IMR-90 (cell line): ENCODE measurements around the gene SRR. TPM values are rescaled to one million over a fixed set of nuclear protein-coding genes. Genes with fewer than 3 reads are reported as not detected.
A peak's percentile ranks its signal among the peaks of the same experiment; 100 is the strongest.

Source experiments
- ATAC-seq: fragments of 200-7000 bp; cut with Tn5 transposase; 2 replicates; pipeline ENCODE4 v1.9.1; 2020; ENCODE audit warnings: low read depth, mild to moderate bottlenecking, moderate library complexity
- BruUV-seq: library from RNA; stranded (reverse); fragments of 400-500 nt; replicated peaks from 2 replicates; lab custom pipeline; 2021; lab: Mats Ljungman, UMichigan
- CTCF ChIA-PET: fragments of 300-600 bp; formaldehyde crosslinking; extraction: SDS; loops from one replicate; lab custom pipeline; 2021; ENCODE audit warnings: antibody characterized with exemption; lab: Yijun Ruan, JAX
- POLR2A ChIA-PET: fragments of 300-600 bp; sonication (Branson Sonifier 250); formaldehyde crosslinking; loops from one replicate; lab custom pipeline; 2022; ENCODE audit warnings: antibody characterized with exemption; ENCODE audit not compliant: unreplicated experiment; lab: Charles Lee
- DNase-seq: peaks from one replicate; pipeline ENCODE4 v3.0.0; 2013
- H2AFZ ChIP-seq: replicated peaks from 2 replicates; pipeline ENCODE3; 2013; ENCODE audit warnings: low read length, mild to moderate bottlenecking; ENCODE audit not compliant: poor library complexity
- H2AK5ac ChIP-seq: 2 replicates; pipeline ENCODE4 v1.6.1; 2013; ENCODE audit warnings: low read depth, low read length, inconsistent platforms
- H2AK9ac ChIP-seq: replicated peaks from 2 replicates; pipeline ENCODE3; 2013; ENCODE audit warnings: mild to moderate bottlenecking, low read depth, low read length, moderate library complexity; ENCODE audit not compliant: poor library complexity
- H2BK120ac ChIP-seq: 2 replicates; pipeline ENCODE4 v1.6.1; 2013; ENCODE audit warnings: low read depth, low read length, inconsistent platforms
- H2BK15ac ChIP-seq: 3 replicates; pipeline ENCODE4 v1.6.1; 2013; ENCODE audit warnings: low read depth, low read length, inconsistent platforms
- H2BK20ac ChIP-seq: 2 replicates; pipeline ENCODE4 v1.6.1; 2013; ENCODE audit warnings: low read depth, mild to moderate bottlenecking, inconsistent platforms, low read length, moderate library complexity
- H2BK5ac ChIP-seq: 2 replicates; pipeline ENCODE4 v1.6.1; 2013; ENCODE audit warnings: mild to moderate bottlenecking, low read depth, low read length, inconsistent platforms; ENCODE audit not compliant: poor library complexity, severe bottlenecking
- H3K14ac ChIP-seq: replicated peaks from 2 replicates; pipeline ENCODE4 v1.6.1; 2013; ENCODE audit warnings: low read depth, low read length, inconsistent platforms
- H3K18ac ChIP-seq: 2 replicates; pipeline ENCODE4 v1.6.1; 2013; ENCODE audit warnings: low read depth, low read length, control low read depth
- H3K23ac ChIP-seq: 2 replicates; pipeline ENCODE4 v1.6.1; 2013; ENCODE audit warnings: low read depth, low read length, inconsistent platforms
- H3K27ac ChIP-seq: 2 replicates; pipeline ENCODE4 v1.5.1; 2013; ENCODE audit warnings: mild to moderate bottlenecking, control low read depth, low read length; ENCODE audit not compliant: insufficient read depth
- H3K27me3 ChIP-seq: 2 replicates; pipeline ENCODE4 v1.6.1; 2013; ENCODE audit warnings: low read length; ENCODE audit not compliant: control insufficient read depth, insufficient read depth
- H3K36me3 ChIP-seq: 2 replicates; pipeline ENCODE4 v1.6.1; 2013; ENCODE audit warnings: low read length, mixed read lengths; ENCODE audit not compliant: control insufficient read depth, insufficient read depth
- H3K4ac ChIP-seq: 2 replicates; pipeline ENCODE4 v1.6.1; 2013; ENCODE audit warnings: low read depth, low read length, inconsistent platforms
- H3K4me1 ChIP-seq: 2 replicates; pipeline ENCODE4 v1.6.1; 2013; ENCODE audit warnings: low read length, mixed read lengths; ENCODE audit not compliant: control insufficient read depth, insufficient read depth
- H3K4me2 ChIP-seq: 2 replicates; pipeline ENCODE4 v1.6.1; 2013; ENCODE audit warnings: low read depth, mild to moderate bottlenecking, control low read depth, low read length, moderate library complexity
- H3K4me3 ChIP-seq: 2 replicates; pipeline ENCODE4 v1.5.1; 2013; ENCODE audit warnings: low read depth, mild to moderate bottlenecking, control low read depth, low read length, moderate library complexity; ENCODE audit not compliant: insufficient read depth
- H3K56ac ChIP-seq: 2 replicates; pipeline ENCODE4 v1.6.1; 2013; ENCODE audit warnings: low read length, inconsistent platforms; ENCODE audit not compliant: insufficient read depth; ENCODE audit errors: extremely low read depth
- H3K79me1 ChIP-seq, 2 experiments: 2 replicates each; pipeline ENCODE4 v1.6.1; 2013; ENCODE audit warnings: low read length in 2 of 2, inconsistent platforms in 1 of 2, low read depth in 1 of 2
- H3K9ac ChIP-seq: 2 replicates; pipeline ENCODE4 v1.6.1; 2013; ENCODE audit warnings: low read depth, low read length, control low read depth
- H3K9me1 ChIP-seq: 2 replicates; pipeline ENCODE4 v1.6.1; 2013; ENCODE audit warnings: low read length, inconsistent platforms; ENCODE audit not compliant: insufficient read depth
- H3K9me3 ChIP-seq: 2 replicates; pipeline ENCODE4 v1.6.1; 2013; ENCODE audit warnings: low read length; ENCODE audit not compliant: control insufficient read depth, insufficient read depth
- H4K20me1 ChIP-seq: 2 replicates; pipeline ENCODE4 v1.6.1; 2013; ENCODE audit warnings: low read length, inconsistent platforms; ENCODE audit not compliant: insufficient read depth
- H4K5ac ChIP-seq: 2 replicates; pipeline ENCODE4 v1.6.1; 2013; ENCODE audit warnings: mild to moderate bottlenecking, low read depth, low read length, control low read depth
- H4K8ac ChIP-seq, 2 experiments: 2 replicates each; pipeline ENCODE4 v1.6.1; 2013; ENCODE audit warnings: low read depth in 2 of 2, low read length in 2 of 2, control low read depth in 1 of 2, inconsistent platforms in 1 of 2
- H4K91ac ChIP-seq: 2 replicates; pipeline ENCODE4 v1.6.1; 2013; ENCODE audit warnings: low read depth, low read length, inconsistent platforms; ENCODE audit not compliant: insufficient read depth
- BHLHE40 ChIP-seq: fragments of 150-350 bp; IDR thresholded peaks from 2 replicates; pipeline ENCODE4 v1.6.1; 2016; ENCODE audit warnings: mild to moderate bottlenecking, low read depth, low read length
- CEBPB ChIP-seq: IDR thresholded peaks from 2 replicates; pipeline ENCODE4 v1.6.1; 2012; ENCODE audit warnings: low read depth, low read length, improper control_type of control experiment
- CHD1 ChIP-seq: IDR thresholded peaks from 2 replicates; pipeline ENCODE4 v1.6.1; 2012; ENCODE audit warnings: low read depth, low read length, improper control_type of control experiment
- CTCF ChIP-seq: conservative IDR thresholded peaks from 2 replicates; pipeline ENCODE4 v1.5.1; 2012; ENCODE audit warnings: mild to moderate bottlenecking, low read depth, low read length, improper control_type of control experiment
- ELK1 ChIP-seq: fragments of 150-350 bp; IDR thresholded peaks from 2 replicates; pipeline ENCODE4 v1.6.1; 2016; ENCODE audit warnings: low read depth, mild to moderate bottlenecking, low read length, moderate library complexity, borderline replicate concordance
- FOS ChIP-seq: fragments of 150-350 bp; IDR thresholded peaks from 2 replicates; pipeline ENCODE4 v1.6.1; 2016; ENCODE audit warnings: low read depth, low read length
- MAFK ChIP-seq: IDR thresholded peaks from 2 replicates; pipeline ENCODE4 v1.6.1; 2012; ENCODE audit warnings: low read depth, low read length, improper control_type of control experiment
- MAZ ChIP-seq: IDR thresholded peaks from 2 replicates; pipeline ENCODE4 v1.6.1; 2012; ENCODE audit warnings: low read depth, mild to moderate bottlenecking, low read length, improper control_type of control experiment, moderate library complexity, borderline replicate concordance
- MXI1 ChIP-seq: IDR thresholded peaks from 2 replicates; pipeline ENCODE4 v1.6.1; 2012; ENCODE audit warnings: low read depth, mild to moderate bottlenecking, low read length, moderate library complexity, borderline replicate concordance
- NFE2L2 ChIP-seq: fragments of 150-350 bp; IDR thresholded peaks from 2 replicates; pipeline ENCODE4 v1.6.1; 2016; ENCODE audit warnings: low read depth, mild to moderate bottlenecking, low read length
- POLR2A ChIP-seq: IDR thresholded peaks from 2 replicates; pipeline ENCODE4 v1.6.1; 2012; ENCODE audit warnings: mild to moderate bottlenecking, low read depth, low read length
- RAD21 ChIP-seq: IDR thresholded peaks from 2 replicates; pipeline ENCODE4 v1.6.1; 2012; ENCODE audit warnings: low read length, improper control_type of control experiment
- RCOR1 ChIP-seq: IDR thresholded peaks from 2 replicates; pipeline ENCODE4 v1.6.1; 2012; ENCODE audit warnings: mild to moderate bottlenecking, low read length, improper control_type of control experiment; ENCODE audit not compliant: insufficient replicate concordance
- RFX5 ChIP-seq: IDR thresholded peaks from 2 replicates; pipeline ENCODE4 v1.8.0; 2012; ENCODE audit warnings: low read depth, mild to moderate bottlenecking, low read length, moderate library complexity
- SMC3 ChIP-seq: fragments of 150-350 bp; IDR thresholded peaks from 2 replicates; pipeline ENCODE4 v1.6.1; 2016; ENCODE audit warnings: low read depth, mild to moderate bottlenecking, antibody characterized with exemption, low read length, moderate library complexity
- USF2 ChIP-seq: fragments of 150-350 bp; IDR thresholded peaks from 2 replicates; pipeline ENCODE4 v1.6.1; 2017; ENCODE audit warnings: mild to moderate bottlenecking, antibody characterized with exemption, low read length, low read depth
- WGBS, 2 experiments: methylation state at CpG; one replicate each; pipeline versions ENCODE4 v1.1.5 to v1.1.7; 2013; ENCODE audit warnings: missing lambda C conversion rate in 2 of 2; ENCODE audit not compliant: insufficient read length in 1 of 2; ENCODE audit errors: extremely low coverage in 2 of 2; 5-methylcytosine and 5-hydroxymethylcytosine counted together
- dilution Hi-C: fragments of 300-500 bp; cut with HindIII; formaldehyde crosslinking; loops from one replicate; pipeline ENCODE4 v1.14.3; 2018; ENCODE audit warnings: low sequenced_read_pairs; ENCODE audit not compliant: unreplicated experiment
- in situ Hi-C: fragments of 300-500 bp; cut with MboI; formaldehyde crosslinking; loops from 3 replicates; pipeline ENCODE4 v1.14.3; 2019; ENCODE audit warnings: low sequenced_read_pairs, inconsistent platforms, mixed read lengths
- intact Hi-C: fragments of 100-400 bp; cut with micrococcal nuclease; formaldehyde crosslinking; loops from 2 replicates; pipeline ENCODE4 v1.10.0; 2022
- polyA plus RNA-seq, 3 experiments: library from polyadenylated mRNA; depleted of rRNA; stranded (reverse); fragments of >200 nt; gene quantifications; 2 replicates each; pipeline ENCODE4 v1.2.3, GENCODE V29; 2012; ENCODE audit warnings: low replicate concordance in 1 of 3
- total RNA-seq: library from RNA; depleted of rRNA; stranded (reverse); fragments of >200 nt; gene quantifications from 2 replicates; pipeline ENCODE4 v1.2.3, GENCODE V29; 2012

SRR gene
- total and polyA plus RNA-seq, 2 of the 4 experiments (the other 2 are of a cell fraction), result 14.5 to 52.7 TPM

GRCh38 chr17:2369551-2370210 is 65.9 kb downstream of the SRR start:
- DNase-seq, result no peak
- Histone ChIP-seq H3K4ac (no peak overlapping the region), H2AFZ (peak overlapping the region; percentile 29), H3K56ac (no peak overlapping the region; the same call in 1 of the 2 replicates), H2BK20ac (no peak overlapping the region), H3K27ac (no peak overlapping the region), H3K9me3 (no peaks in the 10 kb centered on the region), H4K5ac (no peak overlapping the region), H4K8ac (no peak overlapping the region), H3K9ac (no peak overlapping the region), H2BK5ac (no peak overlapping the region), H2BK15ac (no peak overlapping the region), H3K27me3 (no peaks in the 10 kb centered on the region), H2BK120ac (no peak overlapping the region), H2AK9ac (peak overlapping the region; percentile 42), H4K91ac (no peak overlapping the region), H3K9me1 (no peaks in the 10 kb centered on the region), H3K36me3 (peaks cover 38% of the 10 kb centered on the region), H3K14ac (no peak overlapping the region), H3K4me1 (no peaks in the 10 kb centered on the region), H3K79me1 (no peaks in the 10 kb centered on the region), H3K18ac (no peak overlapping the region), H3K4me2 (no peak overlapping the region), H2AK5ac (no peak overlapping the region), H3K23ac (no peak overlapping the region), H3K4me3 (no peak overlapping the region), H4K20me1 (no peaks in the 10 kb centered on the region; the same call in 1 of the 2 replicates)
- intact Hi-C loops (no loop called here), dilution Hi-C loops (no loop called here), in situ Hi-C loops (no loop called here)
- TF ChIP-seq POLR2A (no peak), MXI1 (no peak), BHLHE40 (no peak), USF2 (no peak), RFX5 (no peak), CTCF (no peak), CHD1 (no peak), CEBPB (no peak), FOS (no peak), NFE2L2 (no peak), RAD21 (no peak), MAFK (no peak), MAZ (no peak), RCOR1 (no peak), SMC3 (no peak), ELK1 (no peak)
- ATAC-seq, result no peak
- POLR2A ChIA-PET, result no interaction called here
- BruUV-seq, result no TSS peak
- CTCF ChIA-PET, result interaction anchor here (1.2 kb wide), 1 partner anchor 13 kb away, joined by 3 read pairs; no protein-coding TSS in a partner anchor
- WGBS, 2 experiments, result 68% methylated on average over 15 of the region's 20 CpGs; no CpG with 5 or more reads in 1 of the 2 experiments
